ENCODE data around the gene CD38. TPM values are rescaled to one million over a fixed set of nuclear protein-coding genes. Genes with fewer than 3 reads are reported as not detected.

The CD38 gene
- total RNA-seq, 6 donors from 2014 or later = 8.5 to 72.3 (median 28.3) TPM

GRCh38 chr4:15891312-15891711 lies 113.2 kb downstream of the CD38 start:
- ATAC-seq (ENCODE audit: low FRiP score in 2 of 2) (no peak), DNase-seq (no peak)
- no peak overlapping the region for H3K27ac ChIP-seq
- 44 to 46% methylated on average over 4 of the region's 4 CpGs for WGBS, 2 donors
- no peaks in the 10 kb centered on the region for H3K4me1 ChIP-seq
- H3K27me3 ChIP-seq = no peaks in the 10 kb centered on the region
- no peaks in the 10 kb centered on the region for H3K36me3 ChIP-seq
- TF ChIP-seq CTCF (IDR thresholded peaks at IDR 0.05) (no peak), EP300 (IDR thresholded peaks at IDR 0.05) (no peak)
- H3K9me3 ChIP-seq = no peaks in the 10 kb centered on the region
- no peak overlapping the region for H3K4me3 ChIP-seq

- no peak overlapping the region for H3K4me3 ChIP-seq
- WGBS, 2 donors = 70 to 80% methylated on average over 4 of the region's 4 CpGs
- peak; percentile 78 to 92 for ATAC-seq (ENCODE audit: low FRiP score in 2 of 2)
These were observed 115.8 kb downstream of the CD38 start for GRCh38 chr4:15893962-15894361.

GRCh38 chr4:15894393-15894792 lies 116.3 kb downstream of the CD38 start:
- no peak for ATAC-seq (ENCODE audit: low FRiP score in 2 of 2)
- no peak overlapping the region for H3K4me3 ChIP-seq
- no peak for TF ChIP-seq POLR2A (IDR thresholded peaks at IDR 0.05)
- TF ChIP-seq CTCF (IDR thresholded peaks at IDR 0.05) = no peak
- no peak for TF ChIP-seq POLR2AphosphoS5 (IDR thresholded peaks at IDR 0.05)
- TF ChIP-seq EP300 (IDR thresholded peaks at IDR 0.05) = no peak
- no peaks in the 10 kb centered on the region for H3K4me1 ChIP-seq
- 58 to 65% methylated on average over 1 of the region's 1 CpG for WGBS, 2 donors
- DNase-seq = no peak
- H3K27ac ChIP-seq = no peak overlapping the region
- no peaks in the 10 kb centered on the region for H3K9me3 ChIP-seq
- H3K27me3 ChIP-seq = no peaks in the 10 kb centered on the region
- H3K36me3 ChIP-seq = no peaks in the 10 kb centered on the region

More at GRCh38 chr4:15893962-15894361, 115.8 kb downstream of the CD38 start:
- Histone ChIP-seq H3K27ac (no peak overlapping the region), H3K36me3 (no peaks in the 10 kb centered on the region), H3K9me3 (no peaks in the 10 kb centered on the region), H3K4me1 (no peaks in the 10 kb centered on the region), H3K27me3 (no peaks in the 10 kb centered on the region)
- TF ChIP-seq POLR2A (IDR thresholded peaks at IDR 0.05) = no peak
- TF ChIP-seq POLR2AphosphoS5 (IDR thresholded peaks at IDR 0.05) = peak in 1 of 2 donors; percentile 29
- TF ChIP-seq CTCF (IDR thresholded peaks at IDR 0.05) = no peak
- peak in 1 of 4 donors; percentile 14 for TF ChIP-seq EP300 (IDR thresholded peaks at IDR 0.05)
- DNase-seq = peak in 1 of 2 donors; percentile 28

- ATAC-seq (ENCODE audit: low FRiP score in 2 of 2) = no peak
- no peak for DNase-seq
These were observed 117.1 kb downstream of the CD38 start for GRCh38 chr4:15894921-15895916.

More at GRCh38 chr4:15894921-15895916, 117.1 kb downstream of the CD38 start:
- Histone ChIP-seq H3K4me3 (no peak overlapping the region), H3K27me3 (no peaks in the 10 kb centered on the region), H3K36me3 (no peaks in the 10 kb centered on the region), H3K9me3 (no peaks in the 10 kb centered on the region), H3K27ac (no peak overlapping the region), H3K4me1 (no peaks in the 10 kb centered on the region)
- TF ChIP-seq POLR2A (IDR thresholded peaks at IDR 0.05) (no peak), CTCF (IDR thresholded peaks at IDR 0.05) (no peak), EP300 (IDR thresholded peaks at IDR 0.05) (no peak), POLR2AphosphoS5 (IDR thresholded peaks at IDR 0.05) (no peak)
- 81 to 87% methylated on average over 4 of the region's 4 CpGs for WGBS, 2 donors
